CD4-positive, alpha-beta T cell treated with Interferon alpha-2 for 1 hour (primary cell): Measurements from ENCODE around the gene CCDC12.

Experiments
- DNase-seq, 2 donors: peaks; one replicate each; pipeline ENCODE4 v3.0.0-alpha.2; 2020 to 2022

Gene CCDC12

GRCh38 chr3:47007482-47008233, 31.1 kb upstream of the CCDC12 start:
- no peak for DNase-seq

GRCh38 chr3:47007001-47007400, 30.5 kb upstream of the CCDC12 start:
- DNase-seq = no peak

DNA sequence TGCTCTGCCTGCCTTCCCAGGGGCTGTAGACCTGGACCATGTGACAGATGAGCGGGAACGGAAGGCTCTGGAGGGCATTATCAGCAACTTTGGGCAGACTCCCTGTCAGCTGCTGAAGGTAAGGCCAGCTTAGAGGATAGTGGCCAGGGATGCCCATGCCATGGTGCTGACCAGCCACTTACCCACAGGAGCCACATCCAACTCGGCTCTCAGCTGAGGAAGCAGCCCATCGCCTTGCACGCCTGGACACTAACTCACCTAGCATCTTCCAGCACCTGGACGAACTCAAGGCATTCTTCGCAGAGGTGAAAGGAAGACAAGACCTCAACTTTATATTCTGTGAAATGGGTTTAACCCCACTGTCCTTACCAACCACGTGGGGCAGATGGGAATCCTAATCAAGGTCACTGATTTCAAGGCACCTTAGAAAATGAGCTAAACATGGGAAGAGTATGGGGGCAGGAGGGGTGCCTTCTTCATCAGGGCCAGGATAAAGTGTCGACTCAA, 29.7 kb upstream of the CCDC12 start:
- no peak for DNase-seq

- no peak for DNase-seq
Measured at GRCh38 chr3:47005212-47006144, 28.9 kb upstream of the CCDC12 start.

GRCh38 chr3:47004369-47005211, 28.0 kb upstream of the CCDC12 start:
- no peak for DNase-seq

GRCh38 chr3:47003461-47004368, 27.2 kb upstream of the CCDC12 start:
- no peak for DNase-seq

DNA sequence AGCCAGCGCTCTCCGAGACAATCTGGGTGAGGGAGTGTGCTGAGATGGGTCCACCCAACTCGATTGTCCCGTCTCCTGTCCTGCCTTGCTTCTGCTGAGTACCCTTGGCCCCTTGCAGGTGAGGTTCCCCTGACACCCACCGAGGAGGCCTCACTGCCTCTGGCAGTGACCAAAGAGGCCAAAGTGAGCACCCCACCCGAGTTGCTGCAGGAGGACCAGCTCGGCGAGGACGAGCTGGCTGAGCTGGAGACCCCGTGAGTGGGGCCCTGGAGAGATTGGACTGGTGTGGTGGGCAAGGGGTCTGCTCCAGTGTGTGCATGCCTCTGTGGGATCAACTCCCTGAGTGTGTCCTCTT, 26.5 kb upstream of the CCDC12 start:
- no peak for DNase-seq

DNA sequence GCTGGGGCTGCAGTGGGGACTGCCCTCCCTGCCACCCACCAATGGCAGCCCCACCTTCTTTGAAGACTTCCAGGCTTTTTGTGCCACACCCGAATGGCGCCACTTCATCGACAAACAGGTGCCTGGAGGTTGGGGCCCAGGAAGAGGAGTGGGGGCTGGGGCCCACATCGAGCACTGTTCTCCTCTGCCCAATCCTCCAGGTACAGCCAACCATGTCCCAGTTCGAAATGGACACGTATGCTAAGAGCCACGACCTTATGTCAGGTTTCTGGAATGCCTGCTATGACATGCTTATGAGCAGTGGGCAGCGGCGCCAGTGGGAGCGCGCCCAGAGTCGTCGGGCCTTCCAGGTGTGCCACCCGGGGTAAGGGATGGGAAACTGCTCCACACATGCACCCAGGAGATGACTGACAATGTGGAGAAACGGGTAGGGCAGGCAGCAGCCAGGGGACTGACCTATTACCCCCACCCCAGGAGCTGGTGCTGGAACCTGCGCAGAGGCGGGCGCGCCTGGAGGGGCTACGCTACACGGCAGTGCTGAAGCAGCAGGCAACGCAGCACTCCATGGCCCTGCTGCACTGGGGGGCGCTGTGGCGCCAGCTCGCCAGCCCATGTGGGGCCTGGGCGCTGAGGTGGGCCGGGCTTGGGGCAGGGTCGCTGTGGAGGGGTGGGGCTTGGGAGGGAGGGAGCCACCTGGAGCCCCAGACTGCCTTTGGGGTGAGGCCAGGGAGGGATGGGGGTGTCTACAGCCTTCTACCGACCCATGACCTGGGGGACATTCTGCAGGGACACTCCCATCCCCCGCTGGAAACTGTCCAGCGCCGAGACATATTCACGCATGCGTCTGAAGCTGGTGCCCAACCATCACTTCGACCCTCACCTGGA, 25.9 kb upstream of the CCDC12 start:
- DNase-seq = no peak

DNA sequence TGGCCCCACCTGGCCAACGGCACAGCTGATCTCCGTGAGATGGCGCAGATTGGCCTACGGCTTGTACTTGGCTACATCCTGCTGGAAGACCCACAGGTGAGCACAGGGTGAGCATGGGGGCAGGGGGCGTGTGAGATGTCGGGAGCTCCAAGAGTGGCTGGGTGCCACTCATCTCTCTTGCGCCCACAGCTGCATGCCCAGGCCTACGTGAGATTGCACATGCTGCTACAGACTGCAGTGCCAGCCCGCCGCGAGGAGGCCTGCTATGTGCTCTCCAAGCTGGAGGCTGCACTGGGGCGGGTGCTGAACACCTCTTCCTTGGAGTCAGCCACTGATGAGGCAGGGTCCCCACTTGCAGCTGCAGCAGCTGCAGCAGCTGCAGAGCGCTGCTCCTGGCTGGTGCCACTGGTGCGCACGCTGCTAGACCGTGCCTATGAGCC, 25.2 kb upstream of the CCDC12 start:
- no peak for DNase-seq

GRCh38 chr3:47000922-47001730, 24.6 kb upstream of the CCDC12 start:
- DNase-seq = no peak

DNA sequence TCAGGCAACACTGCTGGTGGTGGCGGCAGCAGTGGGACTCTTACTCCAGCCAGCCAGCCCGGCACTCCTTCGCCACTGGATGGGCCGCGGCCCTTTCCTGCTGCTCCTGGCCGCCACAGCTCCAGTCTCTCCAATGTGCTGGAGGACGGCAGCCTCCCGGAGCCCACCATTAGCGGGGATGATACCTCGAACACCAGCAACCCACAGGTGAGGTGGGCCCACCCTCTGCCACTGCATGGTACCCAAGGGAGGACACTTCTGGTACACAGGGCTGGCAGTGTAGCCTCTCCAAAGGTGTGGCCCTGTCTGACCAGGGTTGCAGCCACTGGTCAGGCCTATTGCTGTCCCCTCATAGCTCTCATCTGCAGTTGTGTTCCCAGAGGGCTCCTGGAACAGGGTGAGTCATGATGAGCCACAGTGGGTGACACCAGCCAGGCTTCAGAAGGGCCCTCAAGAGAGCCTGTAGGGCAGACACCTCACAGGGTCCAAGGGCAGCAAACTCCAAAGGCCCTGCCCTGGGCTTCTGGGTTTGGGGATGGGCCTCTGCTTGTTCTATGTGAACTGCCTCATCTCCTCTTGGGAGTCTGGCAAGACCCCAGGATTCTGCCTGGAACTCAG, 23.8 kb upstream of the CCDC12 start:
- no peak for DNase-seq

GRCh38 chr3:46999516-47000197, 23.1 kb upstream of the CCDC12 start:
- DNase-seq = no peak

GRCh38 chr3:46998852-46999515, 22.4 kb upstream of the CCDC12 start:
- no peak for DNase-seq

DNA sequence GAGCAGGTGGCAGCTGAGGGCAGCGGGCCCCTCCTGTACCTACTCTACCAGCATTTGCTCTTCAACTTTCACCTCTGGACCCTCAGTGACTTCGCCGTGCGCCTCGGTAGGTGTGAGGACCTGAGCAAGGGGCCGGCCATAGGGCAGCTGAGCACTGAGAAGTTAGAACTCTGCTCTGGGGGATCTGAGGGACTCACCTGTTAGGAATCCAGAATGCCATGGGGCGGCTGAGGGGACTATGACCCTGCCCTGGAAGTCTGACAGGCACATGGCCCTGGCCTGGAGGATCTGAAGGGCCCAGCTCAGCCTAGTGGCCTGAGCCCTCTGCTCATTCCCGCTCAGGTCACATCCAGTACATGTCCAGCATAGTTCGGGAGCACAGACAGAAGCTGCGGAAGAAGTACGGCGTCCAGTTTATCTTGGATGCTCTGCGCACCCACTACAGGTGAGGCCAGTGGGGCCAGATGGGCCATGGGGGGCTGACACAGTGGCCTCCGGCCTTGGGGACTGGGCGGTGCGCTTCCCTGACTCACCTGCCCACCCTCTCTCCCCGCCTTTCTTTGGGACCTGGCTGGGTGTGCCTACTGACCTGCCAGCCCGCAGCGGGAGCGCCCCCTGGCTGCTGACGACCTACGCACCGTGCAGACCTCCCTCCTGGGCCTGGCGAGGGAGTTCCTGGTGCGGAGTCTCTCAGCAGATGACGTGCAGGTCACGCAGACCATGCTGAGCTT, 21.7 kb upstream of the CCDC12 start:
- DNase-seq = peak; percentile 71 to 78

GRCh38 chr3:46997453-46998091, 21.0 kb upstream of the CCDC12 start:
- no peak for DNase-seq

GRCh38 chr3:46996689-46997452, 20.3 kb upstream of the CCDC12 start:
- no peak for DNase-seq
